Limb (tissue), 2 donors: ENCODE results near the gene LSM3.

ENCODE experiments used
- DNase-seq, 2 donors: peaks; one replicate each; pipeline ENCODE4 v3.0.0-alpha.2; 2016; ENCODE audit errors: extremely low spot score in 2 of 2

The LSM3 gene

GRCh38 chr3:14200276-14200675 is 21.7 kb downstream of the LSM3 start:
- no peak for DNase-seq

- no peak for DNase-seq
Measured at GRCh38 chr3:14200841-14201240, 22.2 kb downstream of the LSM3 start.

- DNase-seq, result no peak
Measured at GRCh38 chr3:14201940-14202684, 23.5 kb downstream of the LSM3 start.

GRCh38 chr3:14202874-14203520 is 24.4 kb downstream of the LSM3 start:
- no peak for DNase-seq

GRCh38 chr3:14203521-14204079 is 25.0 kb downstream of the LSM3 start:
- peak; percentile 74 to 75 for DNase-seq

- no peak for DNase-seq
Measured at GRCh38 chr3:14204515-14205284, 26.1 kb downstream of the LSM3 start.

- DNase-seq, result no peak
Measured at GRCh38 chr3:14206548-14207177, 28.0 kb downstream of the LSM3 start.

- no peak for DNase-seq
Measured at GRCh38 chr3:14208168-14208567, 29.6 kb downstream of the LSM3 start.

GRCh38 chr3:14208977-14209394 is 30.4 kb downstream of the LSM3 start:
- DNase-seq, result no peak

GRCh38 chr3:14209581-14210289 is 31.1 kb downstream of the LSM3 start:
- DNase-seq, result peak in 1 of 2 donors; percentile 14

GRCh38 chr3:14210290-14210688 is 31.7 kb downstream of the LSM3 start:
- no peak for DNase-seq

- DNase-seq, result no peak
Measured at GRCh38 chr3:14210843-14211594, 32.4 kb downstream of the LSM3 start.

GRCh38 chr3:14211621-14212020 is 33.0 kb downstream of the LSM3 start:
- no peak for DNase-seq

GRCh38 chr3:14212032-14212431 is 33.4 kb downstream of the LSM3 start:
- DNase-seq, result no peak

GRCh38 chr3:14213066-14213774 is 34.6 kb downstream of the LSM3 start:
- no peak for DNase-seq

GRCh38 chr3:14214764-14215163 is 36.1 kb downstream of the LSM3 start:
- no peak for DNase-seq

- peak; percentile 76 to 84 for DNase-seq
Measured at GRCh38 chr3:14216257-14217048, 37.8 kb downstream of the LSM3 start.

- no peak for DNase-seq
Measured at GRCh38 chr3:14218355-14218754, 39.7 kb downstream of the LSM3 start.

- DNase-seq, result no peak
Measured at GRCh38 chr3:14220933-14221332, 42.3 kb downstream of the LSM3 start.
